ENCODE results near the gene NLGN3.

The NLGN3 gene

DNA sequence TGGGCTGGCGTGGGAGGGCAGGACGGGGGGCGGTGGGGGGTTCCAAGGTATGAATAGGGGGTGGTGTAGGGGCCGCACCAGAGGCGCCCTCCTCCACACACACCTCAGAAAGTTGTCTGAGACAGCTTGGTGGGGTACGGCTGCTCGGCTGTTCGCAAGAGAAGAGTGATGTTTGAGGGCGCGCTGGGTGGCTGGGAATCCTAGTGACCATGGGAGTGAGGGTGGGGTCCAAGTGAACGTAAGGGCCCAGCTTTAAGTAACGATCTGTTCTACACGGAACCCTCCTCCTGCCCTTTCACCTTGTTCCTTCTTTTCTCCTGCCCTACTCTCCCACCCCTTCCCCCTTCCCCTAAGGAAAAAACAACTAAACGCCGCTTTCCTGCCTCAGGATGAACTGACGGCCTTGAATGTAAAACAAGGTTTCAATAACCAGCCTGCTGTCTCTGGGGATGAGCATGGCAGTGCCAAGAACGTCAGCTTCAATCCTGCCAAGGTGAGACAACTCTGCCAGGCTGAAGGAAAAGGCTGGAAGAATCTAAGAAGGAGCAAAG, 25.6 kb upstream of the NLGN3 start:
- H3K4me1 ChIP-seq (ENCODE audit: insufficient read depth, low read length), result peaks cover 3% of the 10 kb centered on the region
- peak overlapping the region; percentile 49 for H3K9ac ChIP-seq (ENCODE audit: low read length)

DNA sequence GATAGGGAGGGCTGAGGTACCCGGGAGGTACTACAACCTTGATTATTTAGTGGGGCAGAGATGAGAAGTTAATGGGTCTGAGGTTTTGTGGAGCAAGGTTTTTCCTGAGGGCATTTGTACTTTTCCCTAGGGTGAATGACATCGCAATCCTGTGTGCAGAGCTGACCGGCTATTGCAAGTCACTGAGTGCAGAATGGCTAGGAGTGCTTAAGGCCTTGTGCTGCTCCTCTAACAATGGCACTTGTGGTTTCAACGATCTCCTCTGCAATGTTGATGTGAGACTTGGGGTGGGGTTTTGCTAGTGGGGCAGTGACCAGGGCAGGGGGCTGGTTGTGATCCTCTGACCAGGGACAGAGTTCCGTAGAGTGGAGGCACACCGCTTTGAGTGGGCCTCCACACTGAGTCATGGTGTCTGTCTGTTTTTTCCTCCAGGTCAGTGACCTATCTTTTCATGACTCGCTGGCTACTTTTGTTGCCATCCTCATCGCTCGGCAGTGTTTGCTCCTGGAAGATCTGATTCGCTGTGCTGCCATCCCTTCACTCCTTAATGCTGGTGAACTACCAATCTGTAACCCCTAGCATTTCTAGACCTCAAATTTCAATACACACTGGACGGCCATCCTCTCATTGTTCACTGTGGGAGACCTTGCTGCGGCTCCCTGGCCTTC, 16.3 kb upstream of the NLGN3 start:
- Histone ChIP-seq H3K9me3 (ENCODE audit: low read length) (no peaks in the 10 kb centered on the region), H3K9ac (ENCODE audit: low read length) (no peak overlapping the region), H3K27me3 (ENCODE audit: control insufficient read depth in 1 of 2, insufficient read depth in 2 of 2, low read length in 2 of 2) (peaks cover 0 to 5% of the 10 kb centered on the region in 2 donors), H3K4me1 (ENCODE audit: insufficient read depth, low read length) (no peaks in the 10 kb centered on the region), H3K27ac (ENCODE audit: low read depth, low read length) (no peak overlapping the region), H3K4me3 (ENCODE audit: low read depth in 1 of 2, low read length in 2 of 2) (no peak overlapping the region), H3K36me3 (ENCODE audit: insufficient read depth, low read length) (peaks cover 58% of the 10 kb centered on the region)

More for the DNA sequence above, 25.6 kb upstream of the NLGN3 start:
- peak overlapping the region; percentile 17 to 72 for H3K4me3 ChIP-seq (ENCODE audit: low read depth in 1 of 2, low read length in 2 of 2)
- H3K27me3 ChIP-seq (ENCODE audit: control insufficient read depth in 1 of 2, insufficient read depth in 2 of 2, low read length in 2 of 2), result no peaks in the 10 kb centered on the region
- peak overlapping the region; percentile 12 for H3K27ac ChIP-seq (ENCODE audit: low read depth, low read length)
- peaks cover 23% of the 10 kb centered on the region for H3K36me3 ChIP-seq (ENCODE audit: insufficient read depth, low read length)
- H3K9me3 ChIP-seq (ENCODE audit: low read length), result no peaks in the 10 kb centered on the region

DNA sequence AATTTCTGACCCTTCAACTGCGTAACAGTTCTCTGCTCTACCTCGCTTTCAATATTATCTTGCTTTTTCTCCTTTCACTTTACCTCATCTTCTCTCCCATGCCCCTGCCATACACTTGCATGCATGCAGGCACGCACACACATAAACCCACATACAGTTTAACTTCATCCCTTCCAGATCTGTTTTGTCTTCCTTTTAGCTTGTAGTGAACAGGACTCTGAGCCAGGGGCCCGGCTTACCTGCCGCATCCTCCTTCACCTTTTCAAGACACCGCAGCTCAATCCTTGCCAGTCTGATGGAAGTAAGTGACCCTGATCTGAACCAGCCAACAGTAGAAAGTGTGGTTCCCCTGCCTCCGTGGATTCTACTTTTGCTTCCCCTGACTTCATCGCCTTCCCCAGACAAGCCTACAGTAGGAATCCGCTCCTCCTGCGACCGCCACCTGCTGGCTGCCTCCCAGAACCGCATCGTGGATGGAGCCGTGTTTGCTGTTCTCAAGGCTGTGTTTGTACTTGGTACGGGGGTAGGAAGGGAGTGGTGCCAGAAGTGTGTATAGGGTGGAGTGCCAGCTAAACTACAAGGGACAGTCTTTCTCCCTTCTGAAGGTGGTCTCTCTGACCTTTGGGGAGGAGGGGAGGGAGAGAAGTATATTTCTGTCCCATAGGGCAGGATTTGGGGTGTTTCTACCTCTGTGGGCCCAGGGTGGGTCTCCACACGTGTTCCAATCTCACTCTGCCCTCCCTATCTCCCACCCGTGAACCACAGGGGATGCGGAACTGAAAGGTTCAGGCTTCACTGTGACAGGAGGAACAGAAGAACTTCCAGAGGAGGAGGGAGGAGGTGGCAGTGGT, 15.5 kb upstream of the NLGN3 start:
- Histone ChIP-seq H3K27me3 (ENCODE audit: control insufficient read depth in 1 of 2, insufficient read depth in 2 of 2, low read length in 2 of 2) (peaks cover 0 to 5% of the 10 kb centered on the region in 2 donors), H3K9me3 (ENCODE audit: low read length) (no peaks in the 10 kb centered on the region)

DNA sequence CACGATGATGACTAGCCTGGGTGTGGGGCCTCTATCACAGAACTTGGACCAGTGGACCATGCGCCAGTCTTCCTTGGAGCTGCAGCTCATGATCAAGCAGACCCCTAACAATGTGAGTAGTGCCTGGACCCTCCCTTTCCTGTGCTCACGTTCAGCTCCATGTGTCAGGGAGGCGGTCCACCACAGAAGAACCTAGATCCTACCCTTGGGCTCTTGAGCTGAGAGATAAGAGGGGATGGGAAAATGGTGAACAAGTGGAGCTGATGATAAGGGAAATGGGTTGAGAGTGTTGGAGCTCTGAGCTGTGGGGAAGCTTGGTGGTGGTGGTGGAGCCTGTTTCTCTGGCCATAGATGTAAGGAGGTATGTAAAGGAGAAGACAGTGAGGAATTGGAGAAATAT, 13.1 kb upstream of the NLGN3 start:
- peaks cover 62% of the 10 kb centered on the region for H3K36me3 ChIP-seq (ENCODE audit: insufficient read depth, low read length)
- H3K4me1 ChIP-seq (ENCODE audit: insufficient read depth, low read length), result no peaks in the 10 kb centered on the region
- peaks cover 0 to 10% of the 10 kb centered on the region in 2 donors for H3K27me3 ChIP-seq (ENCODE audit: control insufficient read depth in 1 of 2, insufficient read depth in 2 of 2, low read length in 2 of 2)
- no peaks in the 10 kb centered on the region for H3K9me3 ChIP-seq (ENCODE audit: low read length)
- no peak overlapping the region for H3K27ac ChIP-seq (ENCODE audit: low read depth, low read length)
- H3K4me3 ChIP-seq (ENCODE audit: low read depth in 1 of 2, low read length in 2 of 2), result no peak overlapping the region
- H3K9ac ChIP-seq (ENCODE audit: low read length), result no peak overlapping the region

More for the DNA sequence above, 15.5 kb upstream of the NLGN3 start:
- Histone ChIP-seq H3K4me3 (ENCODE audit: low read depth in 1 of 2, low read length in 2 of 2) (no peak overlapping the region), H3K4me1 (ENCODE audit: insufficient read depth, low read length) (no peaks in the 10 kb centered on the region), H3K36me3 (ENCODE audit: insufficient read depth, low read length) (peaks cover 52% of the 10 kb centered on the region), H3K9ac (ENCODE audit: low read length) (no peak overlapping the region), H3K27ac (ENCODE audit: low read depth, low read length) (no peak overlapping the region)

DNA sequence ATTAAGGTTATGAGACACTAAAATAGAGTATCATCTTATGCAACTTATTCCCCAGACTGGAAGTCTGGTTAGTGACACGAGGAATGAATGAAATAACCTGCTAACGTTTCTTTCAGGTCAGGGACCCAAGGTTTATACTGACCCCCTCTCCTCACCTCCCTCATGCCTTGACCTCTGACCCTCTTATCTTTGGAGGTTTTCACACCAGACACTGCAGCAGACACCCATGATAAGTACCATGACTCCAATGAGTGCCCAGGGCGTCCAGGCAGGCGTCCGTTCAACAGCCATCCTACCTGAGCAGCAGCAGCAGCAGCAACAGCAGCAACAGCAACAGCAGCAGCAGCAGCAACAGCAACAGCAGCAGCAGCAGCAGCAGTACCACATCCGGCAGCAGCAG, 4.2 kb upstream of the NLGN3 start:
- Histone ChIP-seq H3K27ac (ENCODE audit: low read depth, low read length) (no peak overlapping the region), H3K4me1 (ENCODE audit: insufficient read depth, low read length) (peaks cover 13% of the 10 kb centered on the region), H3K36me3 (ENCODE audit: insufficient read depth, low read length) (peaks cover 21% of the 10 kb centered on the region)

DNA sequence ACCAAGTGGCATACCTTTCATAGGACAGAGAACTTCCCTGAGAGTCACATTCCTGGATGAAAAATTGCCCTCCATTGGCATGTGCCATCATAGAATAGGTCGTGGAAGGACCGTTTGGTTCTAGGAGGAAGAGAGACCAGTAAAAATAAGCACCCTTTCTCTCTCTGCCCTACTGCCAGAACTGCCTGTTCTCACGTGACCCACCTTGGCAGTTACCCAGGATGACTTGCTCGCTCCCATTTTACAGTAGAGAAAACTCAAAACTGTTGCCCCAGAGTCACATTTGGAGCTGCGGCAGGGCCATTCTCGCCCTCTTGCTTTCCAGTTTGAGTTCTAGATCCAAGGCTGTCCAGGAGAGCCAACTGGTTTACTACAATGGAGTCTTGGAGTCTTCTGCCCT, 1.1 kb upstream of the NLGN3 start:
- Histone ChIP-seq H3K36me3 (ENCODE audit: insufficient read depth, low read length) (peaks cover 3% of the 10 kb centered on the region), H3K4me1 (ENCODE audit: insufficient read depth, low read length) (peaks cover 13% of the 10 kb centered on the region), H3K27me3 (ENCODE audit: control insufficient read depth in 1 of 2, insufficient read depth in 2 of 2, low read length in 2 of 2) (peaks cover 0 to 23% of the 10 kb centered on the region in 2 donors), H3K4me3 (ENCODE audit: low read depth in 1 of 2, low read length in 2 of 2) (no peak overlapping the region), H3K9ac (ENCODE audit: low read length) (no peak overlapping the region), H3K27ac (ENCODE audit: low read depth, low read length) (no peak overlapping the region), H3K9me3 (ENCODE audit: low read length) (no peaks in the 10 kb centered on the region)

More for the DNA sequence above, 4.2 kb upstream of the NLGN3 start:
- Histone ChIP-seq H3K9me3 (ENCODE audit: low read length) (no peaks in the 10 kb centered on the region), H3K27me3 (ENCODE audit: control insufficient read depth in 1 of 2, insufficient read depth in 2 of 2, low read length in 2 of 2) (peaks cover 0 to 30% of the 10 kb centered on the region in 2 donors), H3K4me3 (ENCODE audit: low read depth in 1 of 2, low read length in 2 of 2) (no peak overlapping the region), H3K9ac (ENCODE audit: low read length) (no peak overlapping the region)

DNA sequence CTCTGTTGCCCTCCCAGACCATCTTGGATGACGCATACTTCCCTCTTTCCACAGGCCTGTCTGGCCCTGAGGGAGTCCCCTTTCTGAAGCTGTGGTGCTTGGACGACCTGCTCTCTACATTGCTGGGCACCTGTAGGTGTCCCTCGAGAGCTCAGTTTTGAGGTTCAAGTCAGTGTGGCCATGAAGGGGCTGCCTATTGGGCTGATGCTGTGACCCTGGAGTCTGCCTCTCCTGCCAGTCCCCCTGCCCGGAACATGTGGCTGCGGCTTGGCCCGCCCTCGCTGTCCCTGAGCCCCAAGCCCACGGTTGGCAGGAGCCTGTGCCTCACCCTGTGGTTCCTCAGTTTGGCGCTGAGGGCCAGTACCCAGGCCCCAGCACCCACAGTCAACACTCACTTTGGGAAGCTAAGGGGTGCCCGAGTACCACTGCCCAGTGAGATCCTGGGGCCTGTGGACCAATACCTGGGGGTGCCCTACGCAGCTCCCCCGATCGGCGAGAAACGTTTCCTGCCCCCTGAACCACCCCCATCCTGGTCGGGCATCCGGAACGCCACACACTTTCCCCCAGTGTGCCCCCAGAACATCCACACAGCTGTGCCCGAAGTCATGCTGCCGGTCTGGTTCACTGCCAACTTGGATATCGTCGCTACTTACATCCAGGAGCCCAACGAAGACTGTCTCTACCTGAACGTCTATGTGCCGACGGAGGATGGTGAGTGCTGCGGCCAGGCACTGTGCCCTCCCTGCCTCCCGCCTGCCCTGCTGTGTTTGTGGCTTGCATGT, 3.0 kb downstream of the NLGN3 start:
- Histone ChIP-seq H3K27me3 (ENCODE audit: control insufficient read depth in 1 of 2, insufficient read depth in 2 of 2, low read length in 2 of 2) (peaks cover 0 to 14% of the 10 kb centered on the region in 2 donors), H3K36me3 (ENCODE audit: insufficient read depth, low read length) (no peaks in the 10 kb centered on the region), H3K9me3 (ENCODE audit: low read length) (no peaks in the 10 kb centered on the region), H3K4me3 (ENCODE audit: low read depth in 1 of 2, low read length in 2 of 2) (no peak overlapping the region), H3K27ac (ENCODE audit: low read depth, low read length) (no peak overlapping the region), H3K9ac (ENCODE audit: low read length) (no peak overlapping the region), H3K4me1 (ENCODE audit: insufficient read depth, low read length) (peaks cover 13% of the 10 kb centered on the region)

DNA sequence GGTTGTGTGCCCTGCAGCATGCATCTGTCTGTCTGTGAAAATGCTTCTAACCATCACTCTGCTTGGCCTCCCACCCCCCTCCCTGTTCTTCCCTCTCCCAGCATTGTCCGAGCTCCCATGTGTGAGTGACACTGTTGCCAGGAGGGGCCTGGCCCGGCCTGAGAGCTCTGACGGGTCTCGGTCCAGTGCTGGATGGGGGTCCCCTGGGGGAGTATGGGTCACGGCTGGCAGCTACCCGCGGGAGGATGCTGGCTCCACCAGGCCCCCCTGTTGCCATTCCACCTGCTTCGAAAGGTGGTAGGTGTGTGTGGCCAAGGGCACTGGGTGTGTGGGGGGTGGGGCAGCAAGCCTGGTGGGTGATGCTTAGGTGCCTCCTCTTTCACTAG, 3.6 kb downstream of the NLGN3 start:
- Histone ChIP-seq H3K36me3 (ENCODE audit: insufficient read depth, low read length) (no peaks in the 10 kb centered on the region), H3K27ac (ENCODE audit: low read depth, low read length) (no peak overlapping the region), H3K27me3 (ENCODE audit: control insufficient read depth in 1 of 2, insufficient read depth in 2 of 2, low read length in 2 of 2) (peaks cover 0 to 14% of the 10 kb centered on the region in 2 donors), H3K9me3 (ENCODE audit: low read length) (no peaks in the 10 kb centered on the region), H3K9ac (ENCODE audit: low read length) (no peak overlapping the region), H3K4me3 (ENCODE audit: low read depth in 1 of 2, low read length in 2 of 2) (no peak overlapping the region), H3K4me1 (ENCODE audit: insufficient read depth, low read length) (peaks cover 13% of the 10 kb centered on the region)

DNA sequence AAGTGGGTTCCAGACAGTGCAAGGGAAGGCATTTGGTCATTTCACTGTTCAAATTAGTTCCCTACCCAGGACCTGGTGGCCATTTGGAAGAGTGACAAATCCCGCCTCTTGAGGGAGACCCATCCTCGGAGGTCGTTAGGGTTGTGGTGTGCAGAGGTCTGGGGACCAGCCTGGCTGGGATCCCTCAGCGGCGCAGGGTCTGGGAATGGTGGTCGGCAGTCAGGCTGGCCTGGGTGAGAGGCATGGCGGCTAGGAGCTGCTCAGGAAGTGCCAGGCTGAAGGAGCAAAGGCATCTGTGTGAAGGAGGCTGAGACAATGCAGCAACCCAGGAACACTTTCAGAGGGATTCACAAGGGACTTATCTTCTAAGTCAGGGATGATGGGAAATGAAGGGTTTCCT, 6.7 kb downstream of the NLGN3 start:
- no peaks in the 10 kb centered on the region for H3K4me1 ChIP-seq (ENCODE audit: insufficient read depth, low read length)
- H3K27me3 ChIP-seq (ENCODE audit: control insufficient read depth in 1 of 2, insufficient read depth in 2 of 2, low read length in 2 of 2), result peaks cover 0 to 8% of the 10 kb centered on the region in 2 donors
- no peaks in the 10 kb centered on the region for H3K9me3 ChIP-seq (ENCODE audit: low read length)
- no peak overlapping the region for H3K4me3 ChIP-seq (ENCODE audit: low read depth in 1 of 2, low read length in 2 of 2)
- no peaks in the 10 kb centered on the region for H3K36me3 ChIP-seq (ENCODE audit: insufficient read depth, low read length)
- no peak overlapping the region for H3K9ac ChIP-seq (ENCODE audit: low read length)
- no peak overlapping the region for H3K27ac ChIP-seq (ENCODE audit: low read depth, low read length)

DNA sequence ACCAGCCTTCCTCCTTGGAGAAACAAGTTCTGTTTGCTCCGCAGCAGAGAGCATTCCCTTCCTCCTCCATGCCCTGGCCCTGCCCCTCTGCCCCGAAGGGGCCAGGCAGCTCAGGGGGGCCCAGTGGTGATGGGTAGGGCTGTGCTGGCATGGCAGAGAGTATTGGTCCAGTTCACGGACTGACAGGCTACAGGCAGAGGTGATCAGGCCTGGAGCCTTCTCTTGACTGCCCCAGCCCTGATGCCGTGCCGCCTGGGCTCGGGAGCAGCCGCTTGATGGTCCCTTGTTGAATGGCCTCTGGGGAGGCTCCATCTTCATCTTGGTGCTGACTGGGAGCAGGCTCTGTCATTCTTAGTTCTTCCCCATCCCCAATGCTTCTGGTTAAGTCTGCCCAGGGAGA, 9.6 kb downstream of the NLGN3 start:
- Histone ChIP-seq H3K27ac (ENCODE audit: low read depth, low read length) (no peak overlapping the region), H3K36me3 (ENCODE audit: insufficient read depth, low read length) (no peaks in the 10 kb centered on the region), H3K9ac (ENCODE audit: low read length) (no peak overlapping the region), H3K4me1 (ENCODE audit: insufficient read depth, low read length) (no peaks in the 10 kb centered on the region), H3K9me3 (ENCODE audit: low read length) (no peaks in the 10 kb centered on the region), H3K27me3 (ENCODE audit: control insufficient read depth in 1 of 2, insufficient read depth in 2 of 2, low read length in 2 of 2) (peaks cover 5 to 6% of the 10 kb centered on the region in 2 donors), H3K4me3 (ENCODE audit: low read depth in 1 of 2, low read length in 2 of 2) (no peak overlapping the region)

DNA sequence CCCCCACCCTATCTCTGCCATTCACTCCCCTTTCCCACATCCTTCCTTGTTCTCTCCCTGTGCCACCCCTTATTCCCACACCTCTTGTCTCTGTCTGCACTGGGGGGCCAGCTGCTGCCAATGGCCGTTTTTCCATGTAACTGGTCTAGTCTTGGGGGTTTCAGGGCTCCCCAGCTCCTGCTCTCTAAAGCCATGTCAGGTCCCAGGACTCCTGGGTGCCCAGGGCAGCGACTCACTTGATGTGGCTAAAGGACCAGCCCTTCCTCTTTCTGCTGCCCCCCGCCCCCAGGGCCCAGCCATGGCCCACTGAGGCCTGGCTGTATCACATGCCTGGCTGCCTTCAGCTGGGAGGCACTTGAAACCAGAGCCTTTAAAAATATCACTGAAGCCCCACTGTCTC, 10.0 kb downstream of the NLGN3 start:
- Histone ChIP-seq H3K27me3 (ENCODE audit: control insufficient read depth in 1 of 2, insufficient read depth in 2 of 2, low read length in 2 of 2) (peaks cover 5 to 6% of the 10 kb centered on the region in 2 donors), H3K27ac (ENCODE audit: low read depth, low read length) (no peak overlapping the region)

More for the DNA sequence above, 10.0 kb downstream of the NLGN3 start:
- Histone ChIP-seq H3K4me1 (ENCODE audit: insufficient read depth, low read length) (no peaks in the 10 kb centered on the region), H3K9ac (ENCODE audit: low read length) (no peak overlapping the region), H3K36me3 (ENCODE audit: insufficient read depth, low read length) (no peaks in the 10 kb centered on the region), H3K4me3 (ENCODE audit: low read depth in 1 of 2, low read length in 2 of 2) (no peak overlapping the region), H3K9me3 (ENCODE audit: low read length) (no peaks in the 10 kb centered on the region)
